Activated CD8-positive, alpha-beta memory T cell treated with anti-CD3 and anti-CD28 coated beads, Interleukin-2, amount 50 U/mL, for 48 hours (primary cell): ENCODE measurements around the gene XRCC4.
"Not testable (repeated sequence)": the region's sequence is repeated elsewhere in the genome, so short reads cannot be mapped to it uniquely, and the experiment has no call there.

Source experiments
- DNase-seq: peaks from one replicate; pipeline ENCODE4 v3.0.0-alpha.2; 2020

XRCC4 gene

GRCh38 chr5:83283761-83284160 lies 206.4 kb downstream of the XRCC4 start:
- no peak for DNase-seq

DNA sequence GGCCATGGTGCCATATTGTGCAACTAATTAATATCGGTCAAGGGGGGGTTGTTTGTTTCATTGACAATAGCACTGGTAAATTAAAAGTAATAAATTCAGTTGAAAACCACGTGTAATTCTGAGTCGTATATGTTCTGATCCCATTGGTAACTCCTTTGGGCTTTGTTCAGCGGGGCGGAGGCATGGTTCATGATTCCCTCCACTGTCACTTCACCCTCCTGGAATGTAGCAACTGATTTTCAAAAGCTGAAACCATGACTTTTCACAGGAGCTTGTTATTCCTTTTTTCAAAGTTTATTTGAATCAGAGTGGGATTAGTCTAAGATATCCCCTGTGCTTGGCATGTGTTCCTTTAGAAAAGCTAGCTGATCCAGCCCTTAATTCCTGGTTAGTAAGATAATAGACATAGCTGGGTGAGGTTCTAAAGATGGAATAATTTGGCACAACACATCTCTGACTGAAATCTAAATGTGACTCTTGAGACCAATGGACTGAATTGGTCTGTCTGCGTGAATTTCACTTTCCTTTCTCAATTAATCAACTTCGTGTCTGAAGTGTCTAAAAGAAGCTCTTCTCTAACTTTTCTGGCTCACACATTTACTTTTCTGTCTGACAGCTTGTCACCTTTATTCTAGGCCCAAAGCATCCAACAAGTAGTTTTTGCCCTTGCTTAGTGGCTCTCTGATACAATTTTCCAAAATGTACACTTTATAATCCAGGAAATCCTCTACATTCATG lies 208.5 kb downstream of the XRCC4 start:
- DNase-seq, result no peak

- DNase-seq, result no peak
Observed at GRCh38 chr5:83294246-83294645, 216.9 kb downstream of the XRCC4 start.

GRCh38 chr5:83299353-83299752 lies 222.0 kb downstream of the XRCC4 start:
- no peak for DNase-seq

GRCh38 chr5:83306572-83307241 lies 229.4 kb downstream of the XRCC4 start:
- no peak for DNase-seq

GRCh38 chr5:83312663-83313062 lies 235.3 kb downstream of the XRCC4 start:
- DNase-seq, result no peak

DNA sequence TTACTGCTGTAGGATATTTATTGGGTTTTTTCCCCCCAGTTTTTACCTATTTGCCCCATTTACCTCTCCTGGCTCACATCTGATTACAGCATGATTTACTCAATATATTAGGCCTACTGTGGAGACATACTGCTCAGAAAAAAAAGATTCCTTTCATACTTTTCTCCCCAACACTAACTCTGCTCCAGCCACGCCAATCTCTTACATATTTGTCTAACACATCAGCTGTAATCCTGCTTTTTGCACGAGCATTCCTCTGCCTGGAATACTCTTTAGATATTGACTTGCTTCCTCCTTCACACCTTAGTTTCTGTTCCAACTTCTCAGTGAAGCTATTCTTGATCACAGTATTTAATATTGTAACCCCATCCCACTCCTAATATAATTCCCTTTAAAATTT lies 236.1 kb downstream of the XRCC4 start:
- no peak for DNase-seq

DNA sequence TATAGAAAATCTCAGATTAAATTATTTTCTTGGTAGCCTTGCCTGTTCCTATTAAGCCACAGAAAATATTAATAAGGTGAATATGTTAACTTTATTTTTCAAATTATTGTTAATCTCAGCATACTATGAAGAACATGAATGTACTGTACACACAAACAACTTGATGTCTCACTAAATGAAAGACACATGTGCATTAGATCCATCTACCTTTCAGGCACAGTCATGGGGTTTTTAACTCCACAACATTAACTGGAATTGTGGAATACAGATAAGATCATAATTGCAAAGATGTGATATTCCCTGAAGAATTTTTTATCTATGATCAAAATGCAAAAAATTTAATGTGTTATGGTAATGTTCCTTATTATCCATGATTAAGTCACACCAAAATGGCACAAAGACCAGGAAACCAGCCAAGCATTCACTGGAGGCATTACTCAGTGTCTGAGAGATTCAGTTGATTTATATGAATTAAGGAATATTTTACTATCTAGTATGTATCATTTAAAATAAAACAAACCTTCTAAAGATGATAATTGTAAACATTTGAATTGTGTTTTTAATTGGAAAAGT lies 244.2 kb downstream of the XRCC4 start:
- no peak for DNase-seq

- DNase-seq, result no peak
Observed at GRCh38 chr5:83322273-83322924, 245.1 kb downstream of the XRCC4 start.

GRCh38 chr5:83323557-83324180 lies 246.3 kb downstream of the XRCC4 start:
- DNase-seq, result no peak

DNA sequence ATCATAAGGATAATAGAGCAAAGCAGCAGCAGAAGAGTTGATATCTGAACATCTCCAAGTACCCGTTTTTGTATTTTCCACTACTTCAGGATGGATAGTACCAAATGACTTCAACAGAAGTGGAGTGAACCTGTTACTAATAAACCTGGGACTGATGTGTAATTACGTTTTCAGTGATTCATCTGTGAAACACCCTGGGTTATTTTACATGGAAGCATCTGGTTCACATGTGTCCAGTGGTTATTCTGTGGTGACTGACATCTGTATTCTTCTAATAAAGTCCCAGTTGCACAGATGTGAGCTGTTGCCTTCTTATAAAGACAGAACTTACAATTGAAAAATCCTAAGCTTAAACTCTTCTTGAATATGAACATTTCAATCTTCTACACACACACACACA lies 254.5 kb downstream of the XRCC4 start:
- DNase-seq, result no peak

DNA sequence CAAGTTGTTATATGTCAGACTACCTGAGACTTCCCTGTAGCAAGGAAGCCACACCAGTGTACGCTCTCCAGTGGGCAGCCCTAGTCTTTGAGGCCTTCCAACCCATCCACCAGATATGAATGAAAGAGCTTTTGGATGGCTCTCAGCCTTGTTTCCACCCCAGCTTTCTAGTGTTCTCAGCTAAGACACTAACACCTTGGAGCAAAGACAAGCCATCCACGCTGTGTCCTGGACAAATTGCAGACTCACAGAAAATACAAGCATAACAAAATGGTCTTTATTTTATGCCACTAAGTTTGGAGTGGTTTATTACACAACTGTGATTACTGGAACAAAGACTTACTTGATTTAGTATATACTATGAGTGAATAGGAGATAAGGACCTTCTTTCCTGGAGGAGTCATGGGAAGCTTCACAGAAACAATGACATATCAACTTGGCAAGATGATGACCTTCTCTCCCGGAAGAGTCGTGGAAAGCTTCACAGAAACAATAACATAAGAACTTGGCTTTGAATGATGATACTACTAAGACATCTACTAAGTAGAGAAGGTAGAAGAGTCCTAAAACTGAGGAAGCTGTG lies 260.2 kb downstream of the XRCC4 start:
- no peak for DNase-seq

- DNase-seq, result no peak
Observed at GRCh38 chr5:83340511-83340918, 263.2 kb downstream of the XRCC4 start.

- DNase-seq, result no peak
Observed at GRCh38 chr5:83341815-83342334, 264.5 kb downstream of the XRCC4 start.

GRCh38 chr5:83342465-83342864 lies 265.1 kb downstream of the XRCC4 start:
- no peak for DNase-seq

GRCh38 chr5:83343299-83343698 lies 266.0 kb downstream of the XRCC4 start:
- DNase-seq, result no peak

- no peak for DNase-seq
Observed at GRCh38 chr5:83345423-83345822, 268.1 kb downstream of the XRCC4 start.

DNA sequence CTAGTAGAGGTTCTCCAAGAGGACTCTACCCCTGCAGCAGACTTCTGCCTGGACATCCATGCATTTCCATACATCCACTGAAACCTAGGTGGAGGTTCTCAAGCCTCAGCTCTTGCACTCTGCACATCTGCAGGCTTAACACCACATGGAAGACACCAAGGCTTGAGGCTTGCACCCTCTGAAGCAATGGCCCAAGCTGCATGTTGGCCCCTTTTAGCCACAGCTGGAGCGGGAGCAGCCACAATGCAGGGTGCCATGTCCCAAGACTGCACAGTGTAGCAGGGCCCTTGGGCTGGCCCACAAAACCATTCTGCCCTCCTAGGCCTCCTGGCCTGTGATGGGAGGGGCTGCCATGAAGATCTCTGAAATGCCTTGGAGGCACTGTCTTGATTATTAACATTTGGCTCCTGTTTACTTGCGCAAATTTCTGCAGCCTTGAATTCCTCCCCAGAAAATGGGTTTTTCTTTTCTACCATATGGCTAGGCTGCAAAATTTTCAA lies 271.0 kb downstream of the XRCC4 start:
- DNase-seq, result no peak

- no peak for DNase-seq
Observed at GRCh38 chr5:83353231-83353630, 275.9 kb downstream of the XRCC4 start.

DNA sequence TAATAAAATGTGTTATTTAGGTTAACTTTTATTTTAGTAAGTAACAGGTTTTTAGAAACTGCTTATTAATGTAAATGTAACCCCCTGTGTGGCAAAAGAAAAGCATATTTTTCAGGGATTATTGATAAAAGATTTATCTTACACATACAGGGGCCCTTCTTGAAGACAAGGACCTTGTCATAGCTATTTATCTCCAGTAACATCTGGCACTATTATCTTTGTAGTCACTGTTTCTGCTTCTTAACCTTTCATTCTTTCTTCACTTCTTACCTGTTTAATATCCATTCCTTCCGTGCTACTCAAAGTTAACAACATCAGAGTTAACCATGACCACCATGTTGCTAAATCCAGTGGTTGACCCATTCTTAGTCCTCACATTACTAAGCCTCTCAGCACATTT lies 276.4 kb downstream of the XRCC4 start:
- no peak for DNase-seq

DNA sequence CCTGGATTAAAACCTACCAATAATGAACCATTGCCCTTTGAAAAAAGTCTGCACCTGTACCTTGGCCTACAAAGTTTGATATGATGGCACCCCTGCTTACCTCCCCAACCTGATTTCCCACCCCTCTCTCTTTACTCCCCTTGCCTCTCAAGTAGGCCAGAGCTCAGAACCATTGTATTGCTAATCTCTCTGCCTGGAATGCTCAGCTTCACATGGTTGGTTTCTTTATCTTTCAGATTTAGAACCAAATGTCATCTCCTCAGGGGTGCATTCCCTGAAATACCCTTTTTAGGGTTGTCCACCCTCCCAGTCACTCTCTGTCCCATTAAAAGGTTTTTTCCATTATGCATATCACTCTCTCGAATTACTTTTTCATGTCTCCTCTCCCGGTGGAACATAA lies 277.6 kb downstream of the XRCC4 start:
- no peak for DNase-seq

DNA sequence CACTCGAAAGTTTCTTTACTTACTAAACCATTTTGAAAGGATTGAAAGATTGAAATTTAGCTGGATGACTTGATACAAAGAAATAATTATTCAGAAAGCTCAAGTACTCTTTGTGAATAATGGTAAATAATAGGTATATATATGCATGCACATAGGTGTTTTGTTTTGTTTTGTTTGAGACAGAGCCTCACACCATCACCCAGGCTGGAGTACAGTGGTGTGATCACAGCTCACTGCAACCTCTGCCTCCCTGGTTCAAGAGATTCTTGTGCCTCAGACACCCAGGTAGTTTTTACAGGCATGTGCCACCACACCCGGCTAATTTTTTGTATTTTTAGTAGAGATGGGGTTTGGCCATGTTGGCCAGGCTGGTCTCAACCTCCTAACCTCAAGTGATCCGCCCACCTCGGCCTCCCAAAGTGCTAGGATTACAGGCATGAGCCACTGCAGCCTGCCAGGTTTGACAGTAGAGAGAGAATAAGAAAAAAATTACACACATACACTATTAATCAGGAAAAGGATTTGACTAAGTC lies 278.2 kb downstream of the XRCC4 start:
- DNase-seq, result not testable (repeated sequence)
